Liver (tissue), 9 donors: ENCODE data around the gene WDR3. TPM values are rescaled to one million over a fixed set of nuclear protein-coding genes. Genes with fewer than 3 reads are reported as not detected.

ENCODE experiments used
- DNase-seq: peaks from one replicate; pipeline ENCODE4 v3.0.0-alpha.2; 2017; ENCODE audit warnings: low spot score
- H3K27ac ChIP-seq, 2 donors: one replicate each; pipeline ENCODE4 v1.7.0; 2013; ENCODE audit warnings: inconsistent platforms in 2 of 2, low read length in 2 of 2, control low read depth in 1 of 2, low read depth in 1 of 2, mild to moderate bottlenecking in 1 of 2
- H3K27me3 ChIP-seq, 4 donors: one replicate each; pipeline versions ENCODE4 v1.6.1 to v1.7.0; 2013; ENCODE audit warnings: low read length in 3 of 4, inconsistent platforms in 1 of 4, mild to moderate bottlenecking in 1 of 4, moderate library complexity in 1 of 4; ENCODE audit not compliant: control insufficient read depth in 4 of 4, insufficient read depth in 4 of 4
- H3K36me3 ChIP-seq, 4 donors: one replicate each; pipeline versions ENCODE4 v1.6.1 to v1.7.0; 2013; ENCODE audit warnings: low read length in 3 of 4, mild to moderate bottlenecking in 3 of 4, low read depth in 1 of 4, moderate library complexity in 1 of 4; ENCODE audit not compliant: control insufficient read depth in 4 of 4, insufficient read depth in 3 of 4
- H3K4me1 ChIP-seq, 4 donors: one replicate each; pipeline versions ENCODE4 v1.6.1 to v1.7.0; 2013; ENCODE audit warnings: low read length in 3 of 4, mild to moderate bottlenecking in 3 of 4, moderate library complexity in 1 of 4; ENCODE audit not compliant: control insufficient read depth in 4 of 4, insufficient read depth in 4 of 4
- H3K4me3 ChIP-seq, 3 donors: one replicate each; pipeline versions ENCODE4 v1.6.1 to v1.7.0; 2013; ENCODE audit warnings: low read length in 3 of 3, control low read depth in 1 of 3, low read depth in 1 of 3, mild to moderate bottlenecking in 1 of 3
- H3K9ac ChIP-seq, 2 donors: one replicate each; pipeline ENCODE4 v1.7.0; 2013; ENCODE audit warnings: low read length in 2 of 2, mild to moderate bottlenecking in 2 of 2, moderate library complexity in 2 of 2, control low read depth in 1 of 2, low read depth in 1 of 2
- H3K9me3 ChIP-seq, 4 donors: one replicate each; pipeline versions ENCODE4 v1.6.1 to v1.7.0; 2013; ENCODE audit warnings: low read length in 3 of 4; ENCODE audit not compliant: control insufficient read depth in 4 of 4
- ATF3 ChIP-seq: IDR thresholded peaks from 2 replicates; pipeline ENCODE4 v1.6.1; 2016; ENCODE audit warnings: antibody characterized with exemption
- CTCF ChIP-seq: fragments of 150-350 bp; IDR thresholded peaks from 2 replicates; pipeline ENCODE4 v1.5.1; 2017; ENCODE audit warnings: improper control_type of control experiment, low read depth, low read length; ENCODE audit not compliant: missing input control
- EGR1 ChIP-seq, 2 donors: IDR thresholded peaks; 2 replicates each; pipeline ENCODE4 v1.6.1; 2016 to 2018; ENCODE audit warnings: antibody characterized with exemption in 2 of 2, low read depth in 2 of 2
- GABPA ChIP-seq, 2 donors: IDR thresholded peaks in 1 of 2; conservative IDR thresholded peaks in 1 of 2; 2 replicates each; pipeline ENCODE4 v1.6.1; 2016; ENCODE audit warnings: antibody characterized with exemption in 2 of 2, mild to moderate bottlenecking in 1 of 2, moderate library complexity in 1 of 2
- HNF4A ChIP-seq, 2 donors: conservative IDR thresholded peaks; 2 replicates each; pipeline ENCODE4 v1.6.1; 2016; ENCODE audit warnings: antibody characterized with exemption in 2 of 2, mild to moderate bottlenecking in 2 of 2
- HNF4G ChIP-seq: IDR thresholded peaks from 2 replicates; pipeline ENCODE4 v1.6.1; 2016; ENCODE audit warnings: antibody characterized with exemption
- JUND ChIP-seq, 2 donors: IDR thresholded peaks; 2 replicates each; pipeline ENCODE4 v1.6.1; 2016; ENCODE audit warnings: antibody characterized with exemption in 2 of 2
- NR2F2 ChIP-seq: IDR thresholded peaks from 2 replicates; pipeline ENCODE4 v1.6.1; 2016; ENCODE audit warnings: antibody characterized with exemption
- RAD21 ChIP-seq, 2 donors: IDR thresholded peaks; 2 replicates each; pipeline ENCODE4 v1.6.1; 2016; ENCODE audit warnings: antibody characterized with exemption in 2 of 2, mild to moderate bottlenecking in 2 of 2
- REST ChIP-seq: IDR thresholded peaks from 2 replicates; pipeline ENCODE4 v1.6.1; 2016; ENCODE audit warnings: antibody characterized with exemption, mild to moderate bottlenecking
- RXRA ChIP-seq, 2 donors: IDR thresholded peaks; 2 replicates each; pipeline ENCODE4 v1.6.1; 2017 to 2018; ENCODE audit warnings: antibody characterized with exemption in 2 of 2, mild to moderate bottlenecking in 1 of 2
- SP1 ChIP-seq: IDR thresholded peaks from 2 replicates; pipeline ENCODE4 v1.6.1; 2018; ENCODE audit warnings: antibody characterized with exemption, mild to moderate bottlenecking
- TAF1 ChIP-seq: conservative IDR thresholded peaks from 2 replicates; pipeline ENCODE4 v1.6.1; 2016; ENCODE audit warnings: antibody characterized with exemption, mild to moderate bottlenecking
- YY1 ChIP-seq: IDR thresholded peaks from 2 replicates; pipeline ENCODE4 v1.6.1; 2016; ENCODE audit warnings: antibody characterized with exemption, mild to moderate bottlenecking
- WGBS: extraction: QIAGEN DNeasy Blood & Tissue Kit; methylation state at CpG from one replicate; pipeline ENCODE4 v1.1.7; 2013; 5-methylcytosine and 5-hydroxymethylcytosine counted together
- polyA plus RNA-seq, 2 donors: library from polyadenylated mRNA; stranded (reverse) in 1 of 2; unstranded in 1 of 2; fragments of 200-250 nt in 1 of 2; fragments of >200 nt in 1 of 2; fragmentation: Nextera tagmentation in 1 of 2; extraction: Ambion mirVana in 1 of 2; gene quantifications; one replicate each; pipeline versions ENCODE4 v1.2.1 to v1.2.3, GENCODE V29; 2013 to 2015
- total RNA-seq, 2 donors: library from RNA; depleted of rRNA; stranded (reverse); fragments of >200 nt; gene quantifications; one replicate each; pipeline ENCODE4 v1.2.3, GENCODE V29; 2014
- TF ChIP-seq, protein P1 (sequence below): IDR thresholded peaks from 2 replicates; pipeline ENCODE4 v1.6.1; 2016; ENCODE audit warnings: antibody characterized with exemption
- TF ChIP-seq, protein P2 (sequence below): IDR thresholded peaks from 2 replicates; pipeline ENCODE4 v1.6.1; 2016; ENCODE audit warnings: antibody characterized with exemption
- donor health status: healthy.
- donor health status: healthy.
- donor health status: healthy.
- donor health status: healthy.
- donor health status: healthy.

The WDR3 gene
- total and polyA plus RNA-seq, 4 donors: 4.4 to 24.5 (median 11.5) TPM

- H3K27me3 ChIP-seq: no peaks in the 10 kb centered on the region
- H3K36me3 ChIP-seq: no peaks in the 10 kb centered on the region
- H3K4me3 ChIP-seq: no peak overlapping the region
- no peak overlapping the region for H3K27ac ChIP-seq
- 77% methylated on average over 3 of the region's 3 CpGs for WGBS
- no peak overlapping the region for H3K9ac ChIP-seq
- no peaks in the 10 kb centered on the region for H3K4me1 ChIP-seq
- no peak for DNase-seq
- no peaks in the 10 kb centered on the region for H3K9me3 ChIP-seq
- no peak for TF ChIP-seq HNF4G
- TF ChIP-seq RXRA (IDR thresholded peaks at IDR 0.05): no peak
- no peak for TF ChIP-seq JUND (IDR thresholded peaks at IDR 0.05)
- no peak for TF ChIP-seq YY1
- no peak for TF ChIP-seq HNF4A (conservative IDR thresholded peaks at IDR 0.05)
- no peak for TF ChIP-seq ATF3
- TF ChIP-seq REST: no peak
- no peak for TF ChIP-seq TAF1
- TF ChIP-seq NR2F2: no peak
- TF ChIP-seq, protein P1, sequence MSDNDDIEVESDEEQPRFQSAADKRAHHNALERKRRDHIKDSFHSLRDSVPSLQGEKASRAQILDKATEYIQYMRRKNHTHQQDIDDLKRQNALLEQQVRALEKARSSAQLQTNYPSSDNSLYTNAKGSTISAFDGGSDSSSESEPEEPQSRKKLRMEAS: no peak
- no peak for TF ChIP-seq SP1
- TF ChIP-seq, protein P2, sequence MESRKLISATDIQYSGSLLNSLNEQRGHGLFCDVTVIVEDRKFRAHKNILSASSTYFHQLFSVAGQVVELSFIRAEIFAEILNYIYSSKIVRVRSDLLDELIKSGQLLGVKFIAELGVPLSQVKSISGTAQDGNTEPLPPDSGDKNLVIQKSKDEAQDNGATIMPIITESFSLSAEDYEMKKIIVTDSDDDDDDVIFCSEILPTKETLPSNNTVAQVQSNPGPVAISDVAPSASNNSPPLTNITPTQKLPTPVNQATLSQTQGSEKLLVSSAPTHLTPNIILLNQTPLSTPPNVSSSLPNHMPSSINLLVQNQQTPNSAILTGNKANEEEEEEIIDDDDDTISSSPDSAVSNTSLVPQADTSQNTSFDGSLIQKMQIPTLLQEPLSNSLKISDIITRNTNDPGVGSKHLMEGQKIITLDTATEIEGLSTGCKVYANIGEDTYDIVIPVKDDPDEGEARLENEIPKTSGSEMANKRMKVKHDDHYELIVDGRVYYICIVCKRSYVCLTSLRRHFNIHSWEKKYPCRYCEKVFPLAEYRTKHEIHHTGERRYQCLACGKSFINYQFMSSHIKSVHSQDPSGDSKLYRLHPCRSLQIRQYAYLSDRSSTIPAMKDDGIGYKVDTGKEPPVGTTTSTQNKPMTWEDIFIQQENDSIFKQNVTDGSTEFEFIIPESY: no peak
- TF ChIP-seq GABPA (IDR thresholded peaks at IDR 0.05 in 1 of 2, conservative IDR thresholded peaks at IDR 0.05 in 1 of 2): no peak
- TF ChIP-seq EGR1 (IDR thresholded peaks at IDR 0.05; ENCODE audit: low read depth in 2 of 2): no peak
- TF ChIP-seq RAD21 (IDR thresholded peaks at IDR 0.05): no peak
These were observed 56.4 kb downstream of the WDR3 start for GRCh38 chr1:117985973-117986372.

DNA sequence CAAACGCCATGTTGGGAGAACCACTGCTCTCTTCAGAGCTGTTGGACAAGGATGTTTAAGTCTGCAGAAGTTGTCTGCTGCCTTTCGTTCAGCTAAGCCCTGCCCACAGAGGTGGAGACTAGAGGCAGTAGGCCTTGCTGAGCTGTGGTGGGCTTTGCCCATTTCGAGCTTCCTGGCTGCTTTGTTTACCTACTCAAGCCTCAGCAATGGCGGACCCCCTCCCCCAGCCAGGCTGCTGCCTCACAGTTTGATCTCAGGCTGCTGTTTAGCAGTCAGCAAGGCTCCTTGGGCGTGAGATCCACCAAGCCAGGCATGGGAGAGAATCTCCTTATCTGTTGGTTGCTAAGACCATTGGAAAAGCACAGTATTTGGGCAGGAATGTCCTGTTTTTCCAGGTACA is 74.8 kb downstream of the WDR3 start:
- no peak for DNase-seq
- Histone ChIP-seq H3K27me3 (no peaks in the 10 kb centered on the region), H3K36me3 (no peaks in the 10 kb centered on the region), H3K9me3 (no peaks in the 10 kb centered on the region), H3K4me1 (no peaks in the 10 kb centered on the region), H3K9ac (no peak overlapping the region), H3K27ac (no peak overlapping the region), H3K4me3 (no peak overlapping the region)
- WGBS: 70% methylated on average over 5 of the region's 5 CpGs
- TF ChIP-seq ATF3 (no peak), CTCF (no peak), EGR1 (IDR thresholded peaks at IDR 0.05; ENCODE audit: low read depth in 2 of 2) (no peak), NR2F2 (no peak), TAF1 (no peak), JUND (IDR thresholded peaks at IDR 0.05) (no peak), HNF4A (conservative IDR thresholded peaks at IDR 0.05) (no peak), REST (no peak), SP1 (no peak), RXRA (IDR thresholded peaks at IDR 0.05) (no peak), GABPA (IDR thresholded peaks at IDR 0.05 in 1 of 2, conservative IDR thresholded peaks at IDR 0.05 in 1 of 2) (no peak)
